Lower leg skin (tissue), 4 donors: ENCODE data around the gene ABHD1. TPM values are rescaled to one million over a fixed set of nuclear protein-coding genes. Genes with fewer than 3 reads are reported as not detected.

ENCODE experiments used
- DNase-seq, 2 donors: peaks; one replicate each; pipeline ENCODE4 v3.0.0-alpha.2; 2019; ENCODE audit warnings: low spot score in 2 of 2
- H3K4me3 ChIP-seq: fragments of 200-600 bp; sonication (generic); 2 replicates; pipeline ENCODE4 v1.5.1; 2017; ENCODE audit warnings: mild to moderate bottlenecking, low read depth; ENCODE audit not compliant: poor library complexity, severe bottlenecking
- CTCF ChIP-seq, 3 donors: fragments of 450-650 bp; IDR thresholded peaks; one replicate each; pipeline ENCODE4 v1.5.1; 2016; ENCODE audit warnings: antibody characterized with exemption in 3 of 3, mild to moderate bottlenecking in 3 of 3, moderate library complexity in 2 of 3
- POLR2A ChIP-seq, 2 donors: fragments of 450-650 bp; IDR thresholded peaks; one replicate each; pipeline ENCODE4 v1.6.1; 2016 to 2017; ENCODE audit warnings: antibody characterized with exemption in 2 of 2, mild to moderate bottlenecking in 1 of 2, moderate library complexity in 1 of 2
- WGBS, 2 donors: methylation state at CpG; one replicate each; pipeline ENCODE4 v1.1.5; 2018; 5-methylcytosine and 5-hydroxymethylcytosine counted together
- intact Hi-C: fragments of 100-400 bp; cut with DNase I; formaldehyde crosslinking; loops from one replicate; pipeline ENCODE4 v1.15.0; 2023; ENCODE audit warnings: low total_unique reads
- total RNA-seq, 4 donors: library from RNA; depleted of rRNA; stranded (reverse); fragments of >200 nt; gene quantifications; one replicate each; pipeline ENCODE4 v1.1.0, GENCODE V29; 2016

ABHD1 gene
- total RNA-seq, 4 donors from 2014 or later = 0.57 to 0.94 TPM; not detected in 2

DNA sequence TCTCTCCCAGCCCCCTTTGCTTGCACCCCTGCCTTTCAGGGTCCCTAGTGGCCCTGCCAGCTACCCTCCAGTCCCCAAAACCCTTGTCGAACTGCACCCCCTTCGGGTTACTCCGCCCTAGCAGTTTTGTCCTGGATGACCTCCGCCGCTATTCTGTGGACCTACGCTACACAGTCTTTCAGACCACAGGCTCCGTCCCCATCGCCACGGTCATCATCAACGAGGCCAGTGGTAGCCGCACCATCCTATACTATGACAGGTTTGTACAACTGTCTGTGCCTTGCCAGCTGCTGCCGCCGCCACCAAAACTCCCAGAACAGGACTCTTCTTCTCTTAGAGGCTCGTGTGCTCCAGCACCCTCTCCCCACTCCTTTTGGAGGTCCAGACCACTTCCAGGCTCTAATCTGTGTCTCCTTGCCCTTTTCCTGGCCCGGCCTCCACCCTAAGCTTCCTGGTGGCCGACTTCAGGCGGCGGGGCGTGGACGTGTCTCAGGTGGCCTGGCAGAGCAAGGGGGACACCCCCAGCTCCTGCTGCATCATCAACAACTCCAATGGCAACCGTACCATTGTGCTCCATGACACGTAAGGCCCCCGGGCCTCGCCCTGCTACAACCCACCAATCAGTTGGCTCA, 29.1 kb upstream of the ABHD1 start:
- TF ChIP-seq CTCF (IDR thresholded peaks at IDR 0.05) (no peak), POLR2A (IDR thresholded peaks at IDR 0.05) (no peak)
- DNase-seq = no peak
- intact Hi-C loops = no loop called here
- WGBS, 2 donors = 94 to 95% methylated on average over 24 of the region's 24 CpGs
- no peak overlapping the region for H3K4me3 ChIP-seq

- no peak for DNase-seq
- no peak for TF ChIP-seq CTCF (IDR thresholded peaks at IDR 0.05)
- no peak for TF ChIP-seq POLR2A (IDR thresholded peaks at IDR 0.05)
- 90 to 97% methylated on average over 2 of the region's 2 CpGs for WGBS, 2 donors
- no peak overlapping the region for H3K4me3 ChIP-seq
- intact Hi-C loops = no loop called here
These were observed 28.2 kb upstream of the ABHD1 start for GRCh38 chr2:27095427-27095744.

DNA sequence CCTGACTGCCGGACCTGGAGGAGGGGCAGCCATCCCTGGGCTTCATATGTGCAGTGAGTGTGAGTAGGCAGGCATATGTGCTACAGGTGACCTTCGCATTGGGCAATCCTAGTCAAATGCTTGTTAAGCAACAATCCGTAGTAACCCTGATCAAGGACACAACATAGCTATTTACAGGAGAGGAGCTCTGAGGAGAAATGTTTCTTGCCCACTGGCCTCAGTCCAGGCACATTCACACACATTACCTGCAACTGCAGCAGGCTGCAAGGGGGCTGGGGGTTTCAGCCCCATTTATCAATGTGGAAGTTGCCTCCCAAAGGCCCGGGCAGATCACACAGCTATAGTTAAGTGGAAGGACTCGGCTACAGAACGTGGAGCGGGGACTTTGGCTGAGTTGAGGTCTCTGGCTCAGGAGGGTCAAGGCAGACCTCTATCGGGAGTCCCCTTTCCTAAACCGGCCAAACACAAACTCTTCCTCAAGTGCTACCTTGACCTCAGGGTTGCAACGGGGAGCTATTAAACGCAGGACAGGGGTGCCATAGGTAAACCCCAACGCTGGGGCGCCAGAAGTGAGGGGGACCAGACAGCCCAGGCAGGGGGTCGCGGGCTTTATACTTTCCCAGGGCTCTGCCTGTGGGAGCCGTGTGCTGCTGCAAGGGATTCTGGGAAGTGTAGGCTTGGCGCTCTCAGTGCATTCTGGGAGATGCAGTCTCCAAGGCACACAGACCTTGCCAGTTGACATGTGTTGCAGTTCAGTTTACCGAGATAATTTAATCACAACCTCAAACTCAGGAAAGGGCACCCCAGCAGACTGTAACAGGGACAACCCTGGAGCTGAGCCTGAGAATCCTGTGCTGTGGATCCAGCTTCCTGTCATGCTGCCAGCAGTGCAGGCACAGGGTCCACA, 27.6 kb upstream of the ABHD1 start:
- TF ChIP-seq CTCF (IDR thresholded peaks at IDR 0.05) (no peak), POLR2A (IDR thresholded peaks at IDR 0.05) (no peak)
- intact Hi-C loops = no loop called here
- 29 to 39% methylated on average over 15 to 18 of the region's 18 CpGs for WGBS, 2 donors
- DNase-seq = no peak
- H3K4me3 ChIP-seq = no peak overlapping the region

GRCh38 chr2:27096748-27097297, 26.8 kb upstream of the ABHD1 start:
- intact Hi-C loops = no loop called here
- TF ChIP-seq POLR2A (IDR thresholded peaks at IDR 0.05) = no peak
- no peak for TF ChIP-seq CTCF (IDR thresholded peaks at IDR 0.05)
- DNase-seq = no peak
- H3K4me3 ChIP-seq = no peak overlapping the region
- 69 to 74% methylated on average over 3 of the region's 3 CpGs for WGBS, 2 donors

GRCh38 chr2:27097341-27097740, 26.3 kb upstream of the ABHD1 start:
- intact Hi-C loops = no loop called here
- no peak for DNase-seq
- H3K4me3 ChIP-seq = no peak overlapping the region
- TF ChIP-seq CTCF (IDR thresholded peaks at IDR 0.05) (no peak), POLR2A (IDR thresholded peaks at IDR 0.05) (no peak)
- WGBS, 2 donors = 91 to 92% methylated on average over 12 to 14 of the region's 14 CpGs
